WERI-Rb-1 (cell line): ENCODE data around the gene RANBP2.
"Not testable (repeated sequence)": the region's sequence is repeated elsewhere in the genome, so short reads cannot be mapped to it uniquely, and the experiment has no call there.

Experiments
- DNase-seq: peaks from one replicate; pipeline ENCODE4 v3.0.0-alpha.2; 2020
- H3K27ac ChIP-seq: fragments of 250-450 bp; sonication (Bioruptor Pico); 2 replicates; pipeline ENCODE4 v1.5.1; 2020; ENCODE audit warnings: mild to moderate bottlenecking, moderate library complexity
- H3K27me3 ChIP-seq: fragments of 250-450 bp; sonication (Bioruptor Pico); 2 replicates; pipeline ENCODE4 v1.5.1; 2021; ENCODE audit warnings: mild to moderate bottlenecking, low read depth, moderate library complexity; ENCODE audit not compliant: insufficient read depth, severe bottlenecking
- H3K36me3 ChIP-seq: fragments of 250-450 bp; sonication (Bioruptor Pico); 2 replicates; pipeline ENCODE4 v1.5.1; 2020; ENCODE audit warnings: mild to moderate bottlenecking, moderate library complexity
- H3K4me3 ChIP-seq: 2 replicates; pipeline ENCODE4 v1.5.1; 2011; ENCODE audit warnings: low read depth, mild to moderate bottlenecking, control low read depth, low read length
- H3K9me3 ChIP-seq: fragments of 250-450 bp; sonication (Bioruptor Pico); 2 replicates; pipeline ENCODE4 v1.5.1; 2021; ENCODE audit warnings: mild to moderate bottlenecking, moderate library complexity; ENCODE audit not compliant: severe bottlenecking
- CTCF ChIP-seq: IDR thresholded peaks from 2 replicates; pipeline ENCODE4 v1.5.1; 2011; ENCODE audit warnings: low read depth, mild to moderate bottlenecking, control low read depth, inconsistent platforms, low read length

RANBP2 gene

GRCh38 chr2:108691447-108691846, 27.8 kb upstream of the RANBP2 start:
- TF ChIP-seq CTCF: no peak
- Histone ChIP-seq H3K9me3 (no peaks in the 10 kb centered on the region), H3K36me3 (no peaks in the 10 kb centered on the region), H3K27me3 (no peaks in the 10 kb centered on the region), H3K27ac (no peak overlapping the region), H3K4me3 (no peak overlapping the region)
- DNase-seq: no peak

- Histone ChIP-seq H3K9me3 (no peaks in the 10 kb centered on the region), H3K27me3 (no peaks in the 10 kb centered on the region), H3K36me3 (no peaks in the 10 kb centered on the region), H3K27ac (no peak overlapping the region), H3K4me3 (no peak overlapping the region)
- DNase-seq: no peak
- TF ChIP-seq CTCF: no peak
Measured at GRCh38 chr2:108701208-108701607, 18.1 kb upstream of the RANBP2 start.

GRCh38 chr2:108701806-108702205, 17.5 kb upstream of the RANBP2 start:
- H3K4me3 ChIP-seq: no peak overlapping the region
- no peaks in the 10 kb centered on the region for H3K27me3 ChIP-seq
- no peak for TF ChIP-seq CTCF
- no peak for DNase-seq
- no peak overlapping the region for H3K27ac ChIP-seq
- H3K36me3 ChIP-seq: no peaks in the 10 kb centered on the region
- H3K9me3 ChIP-seq: no peaks in the 10 kb centered on the region

- TF ChIP-seq CTCF: no peak
Measured at GRCh38 chr2:108704871-108705270, 14.4 kb upstream of the RANBP2 start.

GRCh38 chr2:108707300-108707699, 12.0 kb upstream of the RANBP2 start:
- DNase-seq: no peak
- H3K4me3 ChIP-seq: no peak overlapping the region
- H3K27ac ChIP-seq: no peak overlapping the region
- H3K9me3 ChIP-seq: peaks cover 3% of the 10 kb centered on the region
- H3K36me3 ChIP-seq: no peaks in the 10 kb centered on the region
- H3K27me3 ChIP-seq: no peaks in the 10 kb centered on the region
- no peak for TF ChIP-seq CTCF

More at GRCh38 chr2:108704871-108705270, 14.4 kb upstream of the RANBP2 start:
- Histone ChIP-seq H3K27ac (no peak overlapping the region), H3K9me3 (peaks cover 3% of the 10 kb centered on the region), H3K4me3 (no peak overlapping the region), H3K27me3 (no peaks in the 10 kb centered on the region), H3K36me3 (no peaks in the 10 kb centered on the region)
- no peak for DNase-seq

GRCh38 chr2:108716971-108717370, 2.3 kb upstream of the RANBP2 start:
- not testable (repeated sequence) for H3K27me3 ChIP-seq, H3K4me3 ChIP-seq, H3K36me3 ChIP-seq

GRCh38 chr2:108726048-108726447, 6.8 kb downstream of the RANBP2 start:
- peak overlapping the region; percentile 73 for H3K27ac ChIP-seq

More at GRCh38 chr2:108716971-108717370, 2.3 kb upstream of the RANBP2 start:
- H3K9me3 ChIP-seq, DNase-seq, H3K27ac ChIP-seq: not testable (repeated sequence)

GRCh38 chr2:108734656-108735055, 15.4 kb downstream of the RANBP2 start:
- not testable (repeated sequence) for H3K36me3 ChIP-seq, H3K9me3 ChIP-seq, H3K4me3 ChIP-seq, H3K27me3 ChIP-seq, H3K27ac ChIP-seq, DNase-seq

More at GRCh38 chr2:108726048-108726447, 6.8 kb downstream of the RANBP2 start:
- H3K36me3 ChIP-seq, H3K27me3 ChIP-seq, DNase-seq, H3K4me3 ChIP-seq, H3K9me3 ChIP-seq: not testable (repeated sequence)

- H3K27me3 ChIP-seq, H3K9me3 ChIP-seq, DNase-seq, H3K27ac ChIP-seq, H3K36me3 ChIP-seq, H3K4me3 ChIP-seq: not testable (repeated sequence)
Measured at GRCh38 chr2:108757973-108758372, 38.7 kb downstream of the RANBP2 start.

- H3K36me3 ChIP-seq: peaks cover 31% of the 10 kb centered on the region
- not testable (repeated sequence) for H3K27ac ChIP-seq, DNase-seq, H3K9me3 ChIP-seq, H3K4me3 ChIP-seq, H3K27me3 ChIP-seq
Measured at GRCh38 chr2:108762618-108763017, 43.3 kb downstream of the RANBP2 start.
